LoVo (cell line): ENCODE measurements around the gene TCF15.

Source experiments
- DNase-seq: peaks from one replicate; pipeline ENCODE4 v3.0.0-alpha.2; 2016; ENCODE audit warnings: low spot score

TCF15 gene

GRCh38 chr20:611047-611842 is 1.1 kb upstream of the TCF15 start:
- no peak for DNase-seq

- DNase-seq, result no peak
These were observed 641 bp downstream of the TCF15 start for GRCh38 chr20:609371-609964.

- no peak for DNase-seq
These were observed 1.1 kb downstream of the TCF15 start for GRCh38 chr20:608970-609369.

- DNase-seq, result no peak
These were observed 2.6 kb downstream of the TCF15 start for GRCh38 chr20:607476-607875.

- DNase-seq, result no peak
These were observed 4.9 kb downstream of the TCF15 start for GRCh38 chr20:605237-605636.

GRCh38 chr20:603116-603640 is 6.9 kb downstream of the TCF15 start:
- DNase-seq, result no peak

- DNase-seq, result no peak
These were observed 7.8 kb downstream of the TCF15 start for GRCh38 chr20:602111-602970.

- DNase-seq, result no peak
These were observed 9.4 kb downstream of the TCF15 start for GRCh38 chr20:600736-601135.

- DNase-seq, result no peak
These were observed 10.0 kb downstream of the TCF15 start for GRCh38 chr20:600141-600540.

- no peak for DNase-seq
These were observed 11.8 kb downstream of the TCF15 start for GRCh38 chr20:598133-598850.

GRCh38 chr20:597560-597959 is 12.5 kb downstream of the TCF15 start:
- DNase-seq, result no peak

- DNase-seq, result no peak
These were observed 14.5 kb downstream of the TCF15 start for GRCh38 chr20:595330-596308.

- no peak for DNase-seq
These were observed 17.6 kb downstream of the TCF15 start for GRCh38 chr20:592506-592905.

GRCh38 chr20:591941-592340 is 18.2 kb downstream of the TCF15 start:
- DNase-seq, result no peak

- DNase-seq, result no peak
These were observed 21.0 kb downstream of the TCF15 start for GRCh38 chr20:588932-589672.

- DNase-seq, result no peak
These were observed 21.6 kb downstream of the TCF15 start for GRCh38 chr20:588476-588875.

- no peak for DNase-seq
These were observed 25.2 kb downstream of the TCF15 start for GRCh38 chr20:584971-585301.

GRCh38 chr20:584161-584970 is 25.7 kb downstream of the TCF15 start:
- DNase-seq, result no peak

- no peak for DNase-seq
These were observed 27.9 kb downstream of the TCF15 start for GRCh38 chr20:582204-582603.
